GM12878 (cell line): ENCODE measurements around the gene IZUMO1R.

Experiments
- ASH2L ChIP-seq: fragments of 300-600, 200-600 bp; sonication (generic); IDR thresholded peaks from 2 replicates; pipeline ENCODE4 v1.6.1; 2017; ENCODE audit warnings: low read depth, mild to moderate bottlenecking, borderline replicate concordance
- CHD1 ChIP-seq: IDR thresholded peaks from 2 replicates; pipeline ENCODE4 v1.6.1; 2012; ENCODE audit warnings: low read depth, low read length, improper control_type of control experiment
- TCF12 ChIP-seq: IDR thresholded peaks from 2 replicates; pipeline ENCODE4 v1.6.1; 2011; ENCODE audit warnings: low read depth, mild to moderate bottlenecking, low read length
- TF ChIP-seq, protein P1 (sequence below), 3 experiments: IDR thresholded peaks in 2 of 3; conservative IDR thresholded peaks in 1 of 3; 2 replicates each; pipeline ENCODE4 v1.5.1; 2011; ENCODE audit warnings: low read depth in 3 of 3, low read length in 3 of 3, mild to moderate bottlenecking in 3 of 3, control low read depth in 2 of 3, moderate library complexity in 2 of 3, inconsistent platforms in 1 of 3, mixed read lengths in 1 of 3; ENCODE audit not compliant: control insufficient read depth in 2 of 3, insufficient read depth in 1 of 3; ENCODE audit errors: extremely low read depth in 1 of 3

- TF ChIP-seq ASH2L (no peak), CHD1 (no peak), TCF12 (no peak)
- TF ChIP-seq, protein P1, sequence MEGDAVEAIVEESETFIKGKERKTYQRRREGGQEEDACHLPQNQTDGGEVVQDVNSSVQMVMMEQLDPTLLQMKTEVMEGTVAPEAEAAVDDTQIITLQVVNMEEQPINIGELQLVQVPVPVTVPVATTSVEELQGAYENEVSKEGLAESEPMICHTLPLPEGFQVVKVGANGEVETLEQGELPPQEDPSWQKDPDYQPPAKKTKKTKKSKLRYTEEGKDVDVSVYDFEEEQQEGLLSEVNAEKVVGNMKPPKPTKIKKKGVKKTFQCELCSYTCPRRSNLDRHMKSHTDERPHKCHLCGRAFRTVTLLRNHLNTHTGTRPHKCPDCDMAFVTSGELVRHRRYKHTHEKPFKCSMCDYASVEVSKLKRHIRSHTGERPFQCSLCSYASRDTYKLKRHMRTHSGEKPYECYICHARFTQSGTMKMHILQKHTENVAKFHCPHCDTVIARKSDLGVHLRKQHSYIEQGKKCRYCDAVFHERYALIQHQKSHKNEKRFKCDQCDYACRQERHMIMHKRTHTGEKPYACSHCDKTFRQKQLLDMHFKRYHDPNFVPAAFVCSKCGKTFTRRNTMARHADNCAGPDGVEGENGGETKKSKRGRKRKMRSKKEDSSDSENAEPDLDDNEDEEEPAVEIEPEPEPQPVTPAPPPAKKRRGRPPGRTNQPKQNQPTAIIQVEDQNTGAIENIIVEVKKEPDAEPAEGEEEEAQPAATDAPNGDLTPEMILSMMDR (IDR thresholded peaks at IDR 0.05 in 2 of 3, conservative IDR thresholded peaks at IDR 0.05 in 1 of 3; ENCODE audit: control insufficient read depth in 2 of 3, extremely low read depth in 1 of 3, insufficient read depth in 1 of 3, low read depth in 3 of 3, low read length in 3 of 3): no peak
These were observed 1.6 kb upstream of the IZUMO1R start for GRCh38 chr11:94302776-94303175.
